Upper lobe of right lung (tissue), 1 donor: ENCODE data around the gene HTATIP2. TPM values are rescaled to one million over a fixed set of nuclear protein-coding genes. Genes with fewer than 3 reads are reported as not detected.

Experiments
- ATAC-seq: fragments of 200-7000 bp; cut with Tn5 transposase; one replicate; pipeline ENCODE4 v1.9.1; 2020; ENCODE audit warnings: mild to moderate bottlenecking, moderate library complexity
- DNase-seq: peaks from one replicate; pipeline ENCODE4 v3.0.0-alpha.2; 2020
- H3K27ac ChIP-seq: fragments of 200-600 bp; one replicate; pipeline ENCODE4 v1.8.0; 2022
- H3K27me3 ChIP-seq: fragments of 200-600 bp; one replicate; pipeline ENCODE4 v1.8.0; 2022; ENCODE audit warnings: mild to moderate bottlenecking
- H3K36me3 ChIP-seq: fragments of 200-600 bp; one replicate; pipeline ENCODE4 v1.8.0; 2022
- H3K4me1 ChIP-seq: fragments of 200-600 bp; one replicate; pipeline ENCODE4 v1.8.0; 2022
- H3K4me3 ChIP-seq: fragments of 200-600 bp; one replicate; pipeline ENCODE4 v1.8.0; 2022; ENCODE audit warnings: mild to moderate bottlenecking
- H3K9me3 ChIP-seq: fragments of 200-600 bp; one replicate; pipeline ENCODE4 v1.8.0; 2022
- CTCF ChIP-seq: fragments of 200-600 bp; IDR thresholded peaks from one replicate; pipeline ENCODE4 v1.8.0; 2022; ENCODE audit warnings: antibody characterized with exemption
- intact Hi-C: fragments of 100-400 bp; cut with DNase I; formaldehyde crosslinking; loops from one replicate; pipeline ENCODE4 v1.11.0; 2022
- total RNA-seq: library from RNA; stranded (reverse); fragmentation: NEBNext Ultra II Directional; extraction: Animal tissue kit (Norgen Biotek cat#: 25700); gene quantifications from one replicate; pipeline ENCODE4 v1.2.1, GENCODE V29; 2021
- donor health status: DM: no; HTN: yes; CAD: no; lungs with severe emphysema.

Gene HTATIP2
- total RNA-seq, 1 donor from 2014 or later = 59.9 TPM

GRCh38 chr11:20388096-20389055, 24.9 kb downstream of the HTATIP2 start:
- intact Hi-C loops = no loop called here
- no peak for DNase-seq
- Histone ChIP-seq H3K27me3 (no peaks in the 10 kb centered on the region), H3K4me3 (peak overlapping the region; percentile 95), H3K9me3 (no peaks in the 10 kb centered on the region), H3K36me3 (peaks cover 21% of the 10 kb centered on the region), H3K27ac (peak overlapping the region; percentile 85), H3K4me1 (peaks cover 11% of the 10 kb centered on the region)
- no peak for TF ChIP-seq CTCF
- ATAC-seq = peak; percentile 5

- Histone ChIP-seq H3K27ac (no peak overlapping the region), H3K4me3 (no peak overlapping the region), H3K9me3 (no peaks in the 10 kb centered on the region), H3K36me3 (peaks cover 69% of the 10 kb centered on the region), H3K4me1 (no peaks in the 10 kb centered on the region), H3K27me3 (no peaks in the 10 kb centered on the region)
- no peak for DNase-seq
- peak; percentile 70 for ATAC-seq
- intact Hi-C loops = no loop called here
- TF ChIP-seq CTCF = peak; percentile 55
Measured at GRCh38 chr11:20397281-20397680, 33.8 kb downstream of the HTATIP2 start.

GRCh38 chr11:20399498-20399897, 36.0 kb downstream of the HTATIP2 start:
- no peaks in the 10 kb centered on the region for H3K27me3 ChIP-seq
- no peaks in the 10 kb centered on the region for H3K9me3 ChIP-seq
- ATAC-seq (no peak), DNase-seq (no peak)
- TF ChIP-seq CTCF = no peak
- no peaks in the 10 kb centered on the region for H3K4me1 ChIP-seq
- H3K27ac ChIP-seq = no peak overlapping the region
- no peak overlapping the region for H3K4me3 ChIP-seq
- intact Hi-C loops = no loop called here
- H3K36me3 ChIP-seq = peaks cover 50% of the 10 kb centered on the region

- no peak overlapping the region for H3K27ac ChIP-seq
- ATAC-seq (no peak), DNase-seq (no peak)
- no peaks in the 10 kb centered on the region for H3K27me3 ChIP-seq
- H3K36me3 ChIP-seq = peaks cover 51% of the 10 kb centered on the region
- no peaks in the 10 kb centered on the region for H3K4me1 ChIP-seq
- intact Hi-C loops = no loop called here
- no peak for TF ChIP-seq CTCF
- H3K4me3 ChIP-seq = no peak overlapping the region
- no peaks in the 10 kb centered on the region for H3K9me3 ChIP-seq
Measured at GRCh38 chr11:20403059-20403458, 39.5 kb downstream of the HTATIP2 start.

- Histone ChIP-seq H3K4me3 (no peak overlapping the region), H3K27ac (no peak overlapping the region), H3K4me1 (no peaks in the 10 kb centered on the region), H3K9me3 (no peaks in the 10 kb centered on the region), H3K27me3 (no peaks in the 10 kb centered on the region), H3K36me3 (peaks cover 45% of the 10 kb centered on the region)
- TF ChIP-seq CTCF = no peak
- ATAC-seq (no peak), DNase-seq (no peak)
- intact Hi-C loops = no loop called here
Measured at GRCh38 chr11:20406484-20406883, 43.0 kb downstream of the HTATIP2 start.
